ENCODE measurements around the gene ZNF84. TPM values are rescaled to one million over a fixed set of nuclear protein-coding genes. Genes with fewer than 3 reads are reported as not detected.

ZNF84 gene
- polyA plus RNA-seq (ENCODE audit: insufficient read depth in 1 of 5, insufficient read length in 5 of 5, low replicate concordance in 1 of 5) = 10 to 100 TPM; 44.5 to 93.7 (median 75.6) TPM
- long read RNA-seq, donor 1, transcript ZNF84-208 (5 exons, 3,237 nt) = major isoform, 6 of 14 reads
- long read RNA-seq, donor 1, partial matches to known transcripts = 8 of 14 reads
- long read RNA-seq, donor 1, other reads (novel, unspliced or antisense) = 0 of 14 reads
- long read RNA-seq, donor 2, partial matches to known transcripts = 0 of 2 reads
- long read RNA-seq, donor 2, other reads (novel, unspliced or antisense) = 0 of 2 reads
- long read RNA-seq, donor 3, full-length matches to known transcripts = 4 of 48 reads
- long read RNA-seq, donor 3, partial matches to known transcripts = 44 of 48 reads
- long read RNA-seq, donor 3, other reads (novel, unspliced or antisense) = 0 of 48 reads
- long read RNA-seq, donor 4, transcript ZNF84-208 (5 exons, 3,237 nt) = major isoform, 5 of 18 reads
- long read RNA-seq, donor 4, partial matches to known transcripts = 12 of 18 reads
- long read RNA-seq, donor 4, other reads (novel, unspliced or antisense) = 0 of 18 reads
- long read RNA-seq, donor 5, full-length matches to known transcripts = 8 of 8 reads
- long read RNA-seq, donor 5, partial matches to known transcripts = 0 of 8 reads
- long read RNA-seq, donor 5, other reads (novel, unspliced or antisense) = 0 of 8 reads
- long read RNA-seq, donor 6, partial matches to known transcripts = 0 of 6 reads
- long read RNA-seq, donor 6, other reads (novel, unspliced or antisense) = 0 of 6 reads
- long read RNA-seq, donor 7, full-length matches to known transcripts = 9 of 9 reads
- long read RNA-seq, donor 7, partial matches to known transcripts = 0 of 9 reads
- long read RNA-seq, donor 7, other reads (novel, unspliced or antisense) = 0 of 9 reads
- long read RNA-seq, donor 8, partial matches to known transcripts = 0 of 2 reads
- long read RNA-seq, donor 8, other reads (novel, unspliced or antisense) = 0 of 2 reads

DNA sequence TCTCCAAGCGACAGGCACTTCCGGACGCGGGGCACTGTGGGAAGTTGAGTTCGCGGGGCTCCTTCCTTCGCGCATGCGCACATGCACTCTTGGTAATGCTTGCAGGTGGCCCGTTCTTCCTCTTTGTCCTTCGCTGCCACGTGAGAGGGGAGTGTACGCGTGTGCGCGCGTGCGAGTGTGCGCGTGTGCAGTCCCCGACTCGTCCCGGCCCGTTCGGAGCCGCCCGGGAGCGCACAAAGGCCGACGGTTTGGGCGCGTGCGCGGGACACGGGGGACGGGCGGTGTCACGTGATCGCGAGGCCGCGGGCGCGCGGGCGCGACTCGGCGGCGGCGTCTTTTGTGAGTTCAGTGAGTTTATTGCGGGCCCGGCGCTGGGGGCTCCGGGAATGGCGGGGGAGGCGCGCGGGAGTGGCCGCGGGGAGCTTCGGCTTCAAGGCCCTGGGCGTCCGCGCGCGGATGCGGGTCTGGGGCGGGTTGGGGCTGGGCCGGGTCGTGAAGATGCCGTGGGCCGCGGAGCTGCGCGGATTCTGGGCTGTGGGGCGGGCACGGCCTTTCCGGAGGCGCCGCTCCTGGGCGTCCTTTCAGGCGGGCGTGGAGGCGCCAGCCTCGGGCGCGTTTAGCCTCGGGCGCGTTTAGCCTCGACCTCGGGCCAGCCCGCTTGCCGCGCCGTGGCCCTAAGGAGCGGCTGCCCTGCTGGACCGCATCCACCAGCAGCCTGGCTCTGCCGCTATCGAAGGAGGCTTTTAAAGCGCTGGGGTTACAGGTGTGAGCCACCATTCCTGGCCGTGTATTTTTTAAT, at the start of gene ZNF84:
Gene ZNF84 (plus strand): TSS at position 303 of the 799 bp plus-strand sequence. CDS start 3,959 bp downstream, outside the sequence.
- DNase-seq = peak; percentile 97 to 98

DNA sequence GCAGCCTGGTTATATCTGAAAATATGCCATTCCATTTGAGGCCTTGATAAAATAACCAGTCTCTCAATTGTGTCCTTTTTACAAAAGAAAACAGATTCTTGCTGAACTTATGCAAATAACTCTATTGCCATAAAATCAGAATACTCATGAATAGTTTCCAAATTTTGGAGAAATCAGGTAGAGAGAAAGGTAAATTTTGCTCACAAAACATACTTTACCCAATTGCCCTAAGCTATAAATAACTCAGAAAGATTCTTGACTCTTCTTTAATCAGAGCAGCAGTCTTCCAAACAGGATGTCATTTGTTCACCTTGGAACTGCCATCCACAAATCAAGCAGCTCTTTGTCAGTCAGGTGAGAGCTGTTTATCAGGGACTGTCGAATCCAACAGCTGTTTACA, 38.6 kb upstream of the ZNF84 start:
- DNase-seq = no peak

DNA sequence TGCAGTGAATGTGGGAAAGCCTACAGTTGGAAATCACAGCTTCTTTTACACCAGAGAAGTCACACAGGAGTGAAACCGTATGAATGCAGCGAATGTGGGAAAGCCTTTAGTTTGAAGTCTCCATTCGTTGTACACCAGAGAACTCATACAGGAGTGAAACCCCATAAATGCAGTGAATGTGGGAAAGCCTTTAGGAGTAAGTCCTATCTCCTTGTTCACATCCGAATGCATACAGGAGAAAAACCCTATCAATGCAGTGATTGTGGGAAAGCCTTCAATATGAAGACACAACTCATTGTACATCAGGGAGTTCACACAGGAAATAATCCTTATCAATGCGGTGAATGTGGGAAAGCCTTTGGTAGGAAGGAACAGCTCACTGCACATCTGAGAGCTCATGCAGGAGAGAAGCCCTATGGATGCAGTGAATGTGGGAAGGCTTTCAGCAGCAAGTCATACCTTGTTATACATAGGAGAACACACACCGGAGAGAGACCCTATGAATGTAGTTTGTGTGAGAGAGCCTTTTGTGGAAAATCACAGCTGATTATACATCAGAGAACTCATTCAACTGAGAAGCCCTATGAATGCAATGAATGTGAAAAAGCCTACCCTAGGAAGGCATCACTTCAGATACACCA, 26.5 kb upstream of the ZNF84 start:
- no peak for DNase-seq

DNA sequence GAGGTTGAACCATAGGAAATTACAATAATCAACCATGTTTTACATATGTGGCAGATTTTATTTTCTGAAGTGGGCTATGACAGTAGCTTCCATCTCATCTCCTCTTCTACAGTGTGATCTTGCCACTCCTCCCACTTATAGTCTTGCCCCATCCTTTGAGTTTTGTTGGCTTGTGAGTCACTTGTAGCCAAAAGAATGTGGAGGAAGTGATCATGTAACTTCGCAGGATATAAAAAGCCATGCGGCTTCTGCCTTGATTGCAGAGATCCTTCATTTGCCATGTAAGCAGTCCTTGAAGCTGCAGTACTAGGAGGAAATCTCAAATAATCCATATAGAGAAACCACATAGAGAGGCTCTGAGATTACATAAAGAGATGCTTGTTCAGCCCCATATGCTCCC, 13.7 kb upstream of the ZNF84 start:
- DNase-seq = no peak

DNA sequence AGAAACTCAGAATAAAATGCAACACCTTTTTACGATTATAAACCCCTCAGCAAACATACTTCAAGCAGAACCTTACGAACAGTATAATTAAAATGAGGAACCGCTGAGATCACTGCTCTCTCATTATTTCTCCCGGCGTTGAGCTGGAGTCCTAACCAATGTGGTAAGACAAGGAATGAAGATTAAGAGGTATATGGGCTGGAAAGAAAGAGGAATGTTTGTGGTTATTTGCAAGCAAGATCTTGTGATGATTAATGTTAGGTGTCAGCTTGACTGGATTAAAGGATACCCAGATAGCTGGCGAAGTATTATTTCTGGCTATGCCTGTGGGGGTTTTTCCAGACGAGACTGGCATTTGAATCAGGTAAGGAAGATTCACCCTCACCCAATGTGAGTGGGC, 10.3 kb upstream of the ZNF84 start:
- no peak for DNase-seq

DNA sequence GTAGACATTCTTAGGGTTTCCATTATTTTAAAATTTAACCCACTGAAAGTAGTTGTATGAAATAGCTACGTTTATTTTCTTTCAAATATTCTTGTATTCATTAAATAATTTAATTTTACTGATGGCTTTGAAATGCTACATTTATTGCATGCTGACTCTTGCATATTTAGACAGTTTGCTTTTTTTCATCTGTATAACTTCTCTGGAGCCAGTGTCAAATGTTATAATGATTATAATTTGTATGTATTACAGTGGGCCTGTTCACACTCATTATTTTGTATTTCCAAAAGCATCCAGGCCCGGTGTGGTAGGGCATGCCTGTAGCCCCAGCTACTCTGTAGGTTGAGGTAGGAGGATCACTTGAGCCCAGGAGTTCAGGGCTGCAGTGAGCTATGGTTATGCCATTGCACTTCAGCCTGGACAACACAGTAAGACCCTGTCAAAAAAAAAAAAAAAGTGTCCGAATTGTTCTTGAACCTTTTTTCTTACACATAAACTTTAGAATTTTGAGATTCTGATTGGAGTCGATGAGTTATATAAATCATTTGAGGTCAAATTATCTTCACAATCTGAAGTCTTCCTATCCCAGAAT, 905 bp downstream of the ZNF84 start:
- no peak for DNase-seq

DNA sequence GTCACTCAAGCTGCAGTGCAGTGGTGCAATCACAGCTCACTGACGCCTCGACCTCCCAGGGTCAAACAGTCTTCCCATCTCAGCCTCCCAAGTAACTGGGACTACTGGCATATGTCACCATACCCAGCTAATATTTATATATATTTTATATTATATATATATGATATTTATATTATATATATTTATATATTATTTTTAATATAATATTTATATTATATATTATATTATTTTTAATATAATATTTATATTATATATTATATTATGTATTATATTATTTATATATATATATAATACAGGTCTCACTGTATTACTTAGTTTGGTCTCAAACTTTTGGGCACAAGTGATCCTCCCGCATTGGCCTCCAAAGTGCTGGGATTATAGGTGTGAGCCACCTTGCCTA, 9.4 kb downstream of the ZNF84 start:
- DNase-seq = no peak

DNA sequence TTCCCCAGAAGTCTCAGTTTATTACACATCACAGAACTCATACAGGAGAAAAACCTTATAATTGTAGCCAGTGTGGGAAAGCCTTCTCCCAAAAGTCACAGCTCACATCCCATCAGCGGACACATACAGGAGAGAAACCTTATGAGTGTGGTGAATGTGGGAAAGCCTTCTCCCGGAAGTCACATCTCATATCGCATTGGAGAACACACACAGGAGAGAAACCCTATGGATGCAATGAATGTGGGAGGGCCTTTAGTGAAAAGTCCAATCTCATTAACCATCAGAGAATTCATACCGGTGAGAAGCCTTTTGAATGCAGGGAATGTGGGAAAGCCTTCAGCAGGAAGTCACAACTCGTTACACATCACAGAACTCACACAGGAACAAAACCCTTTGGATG, 20.1 kb downstream of the ZNF84 start:
- no peak for DNase-seq

DNA sequence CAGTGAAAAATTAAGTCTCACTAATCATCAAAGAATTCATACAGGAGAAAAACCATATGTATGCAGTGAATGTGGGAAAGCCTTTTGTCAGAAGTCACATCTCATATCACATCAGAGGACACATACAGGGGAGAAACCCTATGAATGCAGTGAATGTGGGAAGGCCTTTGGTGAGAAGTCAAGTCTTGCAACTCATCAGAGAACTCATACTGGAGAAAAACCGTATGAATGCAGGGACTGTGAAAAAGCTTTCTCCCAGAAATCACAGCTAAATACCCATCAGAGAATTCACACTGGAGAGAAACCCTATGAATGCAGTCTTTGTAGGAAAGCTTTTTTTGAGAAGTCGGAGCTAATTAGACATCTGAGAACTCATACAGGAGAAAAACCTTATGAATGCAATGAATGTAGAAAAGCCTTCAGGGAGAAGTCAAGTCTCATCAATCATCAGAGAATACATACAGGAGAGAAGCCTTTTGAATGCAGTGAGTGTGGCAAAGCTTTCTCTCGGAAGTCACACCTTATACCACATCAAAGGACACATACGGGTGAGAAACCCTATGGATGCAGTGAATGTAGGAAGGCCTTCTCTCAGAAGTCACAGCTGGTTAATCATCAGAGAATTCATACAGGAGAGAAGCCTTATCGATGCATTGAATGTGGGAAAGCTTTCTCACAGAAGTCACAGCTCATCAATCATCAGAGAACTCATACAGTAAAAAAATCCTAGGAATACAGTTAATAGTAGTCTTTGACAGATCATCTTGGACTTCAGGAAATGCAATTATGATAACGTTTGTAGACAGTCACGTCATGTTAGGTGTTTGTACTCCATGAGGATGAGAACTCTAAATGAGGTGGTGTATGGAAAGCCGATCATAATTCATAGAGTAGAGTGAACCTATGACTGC, 21.1 kb downstream of the ZNF84 start:
- no peak for DNase-seq

DNA sequence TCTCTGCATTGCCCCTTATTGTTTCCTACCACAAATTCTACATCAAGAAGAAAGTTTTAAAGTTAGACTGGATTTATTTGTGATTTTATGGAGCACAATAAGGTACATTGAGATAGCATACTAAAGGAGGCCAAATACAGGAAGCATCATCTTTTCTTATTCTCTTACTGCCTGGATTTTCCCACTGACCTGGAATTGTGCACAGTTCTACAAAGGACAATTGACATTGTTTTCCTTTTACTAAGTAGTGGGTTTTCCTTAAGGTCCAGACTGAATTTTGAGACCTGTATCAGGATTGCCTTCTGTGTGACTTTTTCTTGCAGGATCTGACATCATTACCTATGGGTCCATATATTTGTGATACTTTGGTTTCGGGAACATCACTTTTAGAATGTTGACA, 24.6 kb downstream of the ZNF84 start:
- DNase-seq = no peak

DNA sequence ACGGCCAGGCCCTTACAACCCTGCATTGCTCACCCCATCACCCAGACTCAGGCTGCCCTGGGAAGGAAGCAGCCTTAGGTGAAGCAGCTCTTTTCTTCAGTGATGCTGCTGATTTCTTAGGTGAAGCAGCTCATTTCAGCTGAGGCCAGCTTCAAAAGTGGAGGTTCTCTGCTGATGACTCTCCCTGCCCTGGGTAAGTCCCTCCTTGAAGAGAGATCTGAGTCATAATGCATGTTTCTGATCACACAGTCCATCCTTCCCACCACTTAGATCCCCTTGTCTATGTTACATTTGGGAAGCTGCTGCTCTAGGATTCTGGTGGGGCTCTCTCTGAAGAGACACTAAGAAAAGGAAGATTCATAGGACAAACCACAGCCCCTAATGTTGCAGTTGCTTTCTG, 26.2 kb downstream of the ZNF84 start:
- no peak for DNase-seq

DNA sequence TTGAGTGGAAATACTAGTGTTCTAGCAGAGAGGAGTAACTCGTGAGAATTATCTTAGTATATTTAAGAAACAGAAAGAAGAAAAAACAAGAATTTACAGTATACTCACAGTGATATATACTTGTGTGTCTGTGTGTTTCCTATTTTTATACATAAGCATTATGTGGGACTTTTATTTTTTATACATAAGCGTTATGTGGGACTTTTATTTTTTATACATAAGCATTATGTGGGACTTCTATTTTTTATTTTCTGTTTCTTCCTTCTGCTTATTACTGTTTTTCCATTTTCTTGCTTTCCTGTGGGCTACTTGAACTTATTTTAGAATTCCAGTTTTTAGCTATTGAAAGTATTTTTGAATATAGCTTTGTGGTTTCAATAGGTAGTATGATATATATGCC, 36.5 kb downstream of the ZNF84 start:
- no peak for DNase-seq

DNA sequence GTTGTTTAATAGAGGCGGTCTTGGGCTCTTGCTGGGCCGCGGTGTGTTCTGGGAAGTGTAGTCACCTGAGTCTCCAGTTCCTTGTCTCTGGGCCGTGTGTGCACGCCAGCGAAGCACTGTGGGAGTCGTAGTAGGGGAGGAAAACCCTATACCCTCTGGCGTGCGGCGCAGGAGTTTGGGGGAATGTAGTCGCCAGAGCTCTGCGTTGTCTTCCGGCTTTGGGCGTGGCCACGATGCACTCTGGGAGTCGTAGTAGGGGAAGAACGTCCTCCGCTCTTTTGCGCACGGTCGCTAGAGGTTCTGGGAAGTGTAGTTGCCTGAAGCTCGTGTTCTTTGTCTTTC, 42.7 kb downstream of the ZNF84 start:
- DNase-seq = peak; percentile 98 to 99

DNA sequence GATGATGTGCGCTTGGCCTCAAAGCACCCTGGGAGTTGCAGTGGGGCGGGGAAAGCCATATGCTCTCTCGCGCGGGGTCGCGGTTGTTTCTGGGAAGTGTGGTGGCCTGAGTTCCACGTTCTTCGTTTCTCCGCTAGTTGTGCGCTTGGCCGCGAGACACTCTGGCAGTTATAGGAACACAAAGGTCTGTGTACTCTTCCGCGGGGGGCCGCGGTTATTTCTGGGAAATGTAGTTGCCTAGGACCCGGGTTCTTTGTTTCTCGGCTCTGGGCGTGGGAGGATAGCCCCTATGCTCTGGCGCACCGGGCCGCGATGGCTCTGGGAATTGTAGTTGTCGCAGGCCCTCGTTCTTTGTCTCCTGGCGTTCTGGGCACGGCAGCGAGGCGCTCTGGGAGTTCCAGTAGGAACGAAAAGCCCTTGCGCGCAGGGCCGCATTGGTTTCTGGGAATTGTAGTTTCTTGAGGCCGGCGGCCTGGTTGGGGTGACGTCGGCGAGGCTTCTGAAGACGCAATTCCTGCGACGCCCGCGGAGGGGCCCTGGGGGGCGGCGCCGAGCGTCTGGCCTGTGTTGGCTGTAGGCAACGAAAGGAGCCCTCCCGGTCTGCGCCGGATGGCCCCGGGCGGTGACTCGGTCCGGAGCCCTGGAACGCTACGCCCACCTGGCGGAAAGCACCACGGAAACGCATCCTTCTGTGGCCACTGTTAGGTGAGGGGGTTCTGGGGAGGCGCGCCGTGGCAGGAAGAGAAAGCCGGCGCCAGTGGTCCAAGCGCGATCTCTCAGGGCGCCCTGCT, 43.3 kb downstream of the ZNF84 start, which contains the start of gene ZNF140:
Gene ZNF140 (plus strand): TSS at position 556 of the 791 bp plus-strand sequence. CDS start 398 bp downstream, outside the sequence.
- peak; percentile 97 to 98 for DNase-seq

DNA sequence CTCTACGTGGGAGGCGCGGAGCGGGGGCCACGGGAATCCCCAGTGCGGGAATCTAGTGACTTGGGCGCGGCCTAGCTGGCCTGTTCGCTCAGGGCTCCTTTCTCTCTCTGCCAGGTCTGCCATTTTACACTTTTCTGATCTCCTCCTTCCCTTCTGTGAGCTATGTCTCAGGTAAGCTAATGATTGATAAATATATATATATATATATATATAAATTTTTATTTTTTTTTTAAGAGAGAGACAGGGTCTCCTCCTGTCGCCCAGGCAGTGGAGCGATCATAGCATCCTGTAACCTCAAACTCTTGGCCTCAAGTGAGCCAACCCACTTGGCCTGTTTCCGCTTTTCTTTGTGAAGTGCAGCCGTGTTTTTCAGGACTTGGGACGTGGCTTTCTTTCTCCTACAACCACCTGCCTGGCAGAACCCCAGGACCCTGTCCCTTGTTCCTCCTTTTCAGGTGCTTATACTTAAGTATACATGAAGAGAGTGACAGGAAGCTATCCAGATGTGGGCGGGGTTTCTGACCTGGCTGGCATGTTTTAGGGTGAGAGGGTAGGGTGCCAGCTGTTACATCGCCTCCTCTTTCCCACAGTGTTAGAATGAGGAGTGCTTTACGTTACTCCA, 44.0 kb downstream of the ZNF84 start:
- DNase-seq = no peak

DNA sequence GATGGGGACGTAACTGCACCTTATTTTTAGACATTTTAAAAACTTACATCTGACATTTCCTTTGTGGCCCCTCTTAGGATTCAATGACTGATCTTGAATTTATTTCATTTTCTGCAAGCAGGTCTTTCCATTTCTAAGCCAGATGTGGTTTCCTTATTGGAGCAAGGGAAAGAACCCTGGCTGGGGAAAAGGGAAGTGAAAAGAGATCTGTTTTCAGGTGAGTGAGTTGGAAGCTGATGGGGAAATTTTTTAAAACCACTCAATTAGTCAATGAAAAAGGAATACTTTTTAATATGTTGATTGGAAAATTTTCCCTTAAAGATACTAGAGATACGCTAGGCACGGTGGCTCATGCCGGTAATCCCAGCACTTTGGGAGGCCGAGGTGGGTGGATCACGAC, 46.0 kb downstream of the ZNF84 start:
- DNase-seq = no peak

DNA sequence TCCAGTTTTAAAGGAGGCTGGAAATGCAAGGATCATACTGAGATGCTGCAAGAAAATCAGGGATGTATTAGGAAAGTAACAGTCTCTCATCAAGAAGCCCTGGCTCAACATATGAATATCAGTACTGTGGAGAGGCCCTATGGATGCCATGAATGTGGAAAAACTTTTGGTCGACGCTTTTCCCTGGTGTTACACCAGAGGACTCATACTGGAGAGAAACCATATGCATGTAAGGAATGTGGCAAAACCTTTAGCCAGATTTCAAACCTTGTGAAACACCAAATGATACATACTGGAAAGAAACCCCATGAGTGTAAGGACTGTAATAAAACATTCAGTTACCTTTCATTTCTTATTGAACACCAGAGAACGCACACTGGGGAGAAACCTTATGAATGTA, 68.3 kb downstream of the ZNF84 start:
- no peak for DNase-seq

DNA sequence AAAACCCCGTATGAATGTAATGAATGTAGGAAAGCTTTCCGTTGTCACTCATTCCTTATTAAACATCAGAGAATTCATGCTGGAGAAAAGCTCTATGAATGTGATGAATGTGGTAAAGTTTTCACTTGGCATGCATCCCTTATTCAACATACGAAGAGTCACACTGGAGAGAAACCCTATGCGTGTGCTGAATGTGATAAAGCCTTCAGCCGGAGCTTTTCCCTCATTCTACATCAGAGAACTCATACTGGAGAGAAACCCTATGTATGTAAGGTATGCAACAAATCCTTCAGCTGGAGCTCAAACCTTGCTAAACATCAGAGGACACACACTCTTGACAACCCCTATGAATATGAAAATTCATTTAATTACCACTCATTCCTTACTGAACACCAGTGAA, 68.9 kb downstream of the ZNF84 start:
- no peak for DNase-seq
